Stimulated activated CD4-positive, alpha-beta T cell treated with anti-CD3 and anti-CD28 coated beads, Interleukin-1b, Interleukin-23, amount 100 ng/mL, for 48 hours (primary cell): ENCODE data around the gene RBM48.
"Not testable (repeated sequence)": the region's sequence is repeated elsewhere in the genome, so short reads cannot be mapped to it uniquely, and the experiment has no call there.

Experiments used
- DNase-seq: peaks from one replicate; pipeline ENCODE4 v3.0.0-alpha.2; 2020

Gene RBM48

GRCh38 chr7:92528188-92528957 lies at the start of gene RBM48, which contains the start of gene PEX1:
TSS of gene RBM48 (plus strand) at chr7:92528795. CDS start at chr7:92528814, 19 bp downstream.
TSS of gene PEX1 (minus strand) at chr7:92528520. CDS start at chr7:92528435, 85 bp downstream.
- DNase-seq: peak; percentile 96

- DNase-seq: not testable (repeated sequence)
Observed at GRCh38 chr7:92479146-92479545, 49.4 kb upstream of the RBM48 start.

- not testable (repeated sequence) for DNase-seq
Observed at GRCh38 chr7:92483624-92484023, 45.0 kb upstream of the RBM48 start.

GRCh38 chr7:92484226-92484625 lies 44.4 kb upstream of the RBM48 start:
- DNase-seq: not testable (repeated sequence)

GRCh38 chr7:92485267-92485892 lies 43.2 kb upstream of the RBM48 start:
- DNase-seq: no peak

GRCh38 chr7:92485974-92486373 lies 42.6 kb upstream of the RBM48 start:
- no peak for DNase-seq

GRCh38 chr7:92487804-92488203 lies 40.8 kb upstream of the RBM48 start:
- DNase-seq: no peak

- no peak for DNase-seq
Observed at GRCh38 chr7:92489634-92490033, 39.0 kb upstream of the RBM48 start.

GRCh38 chr7:92496876-92497275 lies 31.7 kb upstream of the RBM48 start:
- no peak for DNase-seq

- DNase-seq: no peak
Observed at GRCh38 chr7:92498557-92498956, 30.0 kb upstream of the RBM48 start.

- no peak for DNase-seq
Observed at GRCh38 chr7:92503767-92504166, 24.8 kb upstream of the RBM48 start.

GRCh38 chr7:92504563-92504962 lies 24.0 kb upstream of the RBM48 start:
- no peak for DNase-seq

GRCh38 chr7:92506363-92506762 lies 22.2 kb upstream of the RBM48 start:
- no peak for DNase-seq

GRCh38 chr7:92508946-92509345 lies 19.6 kb upstream of the RBM48 start:
- DNase-seq: no peak

GRCh38 chr7:92513167-92513902 lies 15.3 kb upstream of the RBM48 start:
- DNase-seq: no peak

GRCh38 chr7:92517631-92518030 lies 11.0 kb upstream of the RBM48 start:
- DNase-seq: no peak

GRCh38 chr7:92520024-92520423 lies 8.6 kb upstream of the RBM48 start:
- DNase-seq: no peak

- no peak for DNase-seq
Observed at GRCh38 chr7:92523110-92523509, 5.5 kb upstream of the RBM48 start.

- DNase-seq: peak; percentile 69
Observed at GRCh38 chr7:92527300-92528187, 1.1 kb upstream of the RBM48 start.

- no peak for DNase-seq
Observed at GRCh38 chr7:92528958-92529264, 316 bp downstream of the RBM48 start.

GRCh38 chr7:92534572-92534971 lies 6.0 kb downstream of the RBM48 start:
- DNase-seq: no peak

- DNase-seq: not testable (repeated sequence)
Observed at GRCh38 chr7:92543542-92543941, 14.9 kb downstream of the RBM48 start.

GRCh38 chr7:92545116-92545515 lies 16.5 kb downstream of the RBM48 start:
- not testable (repeated sequence) for DNase-seq
